Omental fat pad (tissue), 4 donors: ENCODE results near the gene TAAR2. TPM values are rescaled to one million over a fixed set of nuclear protein-coding genes. Genes with fewer than 3 reads are reported as not detected.
"Not testable (repeated sequence)": the region's sequence is repeated elsewhere in the genome, so short reads cannot be mapped to it uniquely, and the experiment has no call there.

Experiments
- ATAC-seq: fragments of 150-250 bp; one replicate; pipeline ENCODE4 v1.9.1; 2016; ENCODE audit warnings: mild to moderate bottlenecking, moderate library complexity; ENCODE audit not compliant: low FRiP score
- DNase-seq: peaks from one replicate; pipeline ENCODE4 v3.0.0-alpha.2; 2019; ENCODE audit warnings: low spot score
- CTCF ChIP-seq, 3 donors: fragments of 450-650 bp; IDR thresholded peaks; one replicate each; pipeline ENCODE4 v1.5.1; 2016 to 2017; ENCODE audit warnings: antibody characterized with exemption in 3 of 3, mild to moderate bottlenecking in 3 of 3, moderate library complexity in 2 of 3
- total RNA-seq, 4 donors: library from RNA; depleted of rRNA; stranded (reverse); fragments of >200 nt; gene quantifications; one replicate each; pipeline ENCODE4 v1.1.0, GENCODE V29; 2016

Gene TAAR2
- total RNA-seq, 4 donors from 2014 or later = not detected

- TF ChIP-seq CTCF (IDR thresholded peaks at IDR 0.05) = no peak
- no peak for ATAC-seq
- no peak for DNase-seq
Observed at GRCh38 chr6:132643547-132643946, 19.5 kb upstream of the TAAR2 start.

- DNase-seq, ATAC-seq: not testable (repeated sequence)
Observed at GRCh38 chr6:132637135-132637534, 13.1 kb upstream of the TAAR2 start.

- not testable (repeated sequence) for DNase-seq, ATAC-seq
Observed at GRCh38 chr6:132635906-132636305, 11.8 kb upstream of the TAAR2 start.

- not testable (repeated sequence) for ATAC-seq, DNase-seq
Observed at GRCh38 chr6:132635288-132635687, 11.2 kb upstream of the TAAR2 start.

- no peak for TF ChIP-seq CTCF (IDR thresholded peaks at IDR 0.05)
- ATAC-seq (no peak), DNase-seq (no peak)
Observed at GRCh38 chr6:132634796-132635195, 10.7 kb upstream of the TAAR2 start.

- ATAC-seq = no peak
- TF ChIP-seq CTCF (IDR thresholded peaks at IDR 0.05) = no peak
- DNase-seq = no peak
Observed at GRCh38 chr6:132633362-132633761, 9.3 kb upstream of the TAAR2 start.

GRCh38 chr6:132623106-132623845 is 799 bp downstream of the TAAR2 start:
- no peak for ATAC-seq
- no peak for DNase-seq
- TF ChIP-seq CTCF (IDR thresholded peaks at IDR 0.05) = no peak

- no peak for TF ChIP-seq CTCF (IDR thresholded peaks at IDR 0.05)
- ATAC-seq (no peak), DNase-seq (no peak)
Observed at GRCh38 chr6:132616677-132617076, 7.4 kb downstream of the TAAR2 start.

- no peak for TF ChIP-seq CTCF (IDR thresholded peaks at IDR 0.05)
- no peak for ATAC-seq
- DNase-seq = no peak
Observed at GRCh38 chr6:132614554-132614953, 9.5 kb downstream of the TAAR2 start.
